SK-N-SH treated with all-trans-retinoic acid at 6 μM for 48 hours (cell line): Measurements from ENCODE around the gene MTCL1.

Experiments used
- ARNTL ChIP-seq: fragments of 450-650 bp; formaldehyde crosslinking; IDR thresholded peaks from 2 replicates; pipeline ENCODE4 v1.5.0; 2020; ENCODE audit warnings: low read depth, mild to moderate bottlenecking, moderate library complexity, borderline replicate concordance
- CSDC2 ChIP-seq: fragments of 250-450 bp; sonication (Bioruptor Pico); IDR thresholded peaks from 2 replicates; pipeline ENCODE4 v1.5.0; 2020; ENCODE audit warnings: mild to moderate bottlenecking, moderate library complexity
- CSRNP3 ChIP-seq: fragments of 250-450 bp; sonication (Bioruptor Pico); IDR thresholded peaks from 2 replicates; pipeline ENCODE4 v1.5.1; 2021; ENCODE audit warnings: mild to moderate bottlenecking, moderate library complexity
- ESRRG ChIP-seq: fragments of 250-450 bp; sonication (Bioruptor Pico); IDR thresholded peaks from 2 replicates; pipeline ENCODE4 v1.6.1; 2021; ENCODE audit warnings: mild to moderate bottlenecking
- GLIS3 ChIP-seq: fragments of 250-450 bp; sonication (Bioruptor Pico); IDR thresholded peaks from 2 replicates; pipeline ENCODE4 v1.5.0; 2020; ENCODE audit warnings: mild to moderate bottlenecking, moderate library complexity
- ISL1 ChIP-seq: fragments of 250-450 bp; sonication (Bioruptor Pico); IDR thresholded peaks from 2 replicates; pipeline ENCODE4 v2.1.2; 2022; ENCODE audit warnings: mild to moderate bottlenecking, moderate library complexity
- PATZ1 ChIP-seq: fragments of 250-450 bp; sonication (Bioruptor Pico); IDR thresholded peaks from 2 replicates; pipeline ENCODE4 v1.8.0; 2020; ENCODE audit warnings: mild to moderate bottlenecking, moderate library complexity, borderline replicate concordance
- RARB ChIP-seq: fragments of 250-450 bp; sonication (Bioruptor Pico); IDR thresholded peaks from 2 replicates; pipeline ENCODE4 v1.8.0; 2021; ENCODE audit warnings: mild to moderate bottlenecking, moderate library complexity
- TCF4 ChIP-seq: fragments of 250-450 bp; sonication (Bioruptor Pico); IDR thresholded peaks from 2 replicates; pipeline ENCODE4 v1.8.0; 2021; ENCODE audit warnings: mild to moderate bottlenecking, moderate library complexity, borderline replicate concordance
- ZFP30 ChIP-seq: fragments of 450-650 bp; formaldehyde crosslinking; IDR thresholded peaks from 2 replicates; pipeline ENCODE4 v1.5.0; 2022; ENCODE audit warnings: mild to moderate bottlenecking, moderate library complexity
- ZNF565 ChIP-seq: fragments of 450-650 bp; formaldehyde crosslinking; conservative IDR thresholded peaks from 2 replicates; pipeline ENCODE4 v1.5.0; 2020; ENCODE audit warnings: low read depth, mild to moderate bottlenecking, moderate library complexity
- ZNF70 ChIP-seq: fragments of 450-650 bp; formaldehyde crosslinking; IDR thresholded peaks from 2 replicates; pipeline ENCODE4 v1.5.0; 2020; ENCODE audit warnings: mild to moderate bottlenecking, moderate library complexity
- ZNF8 ChIP-seq: fragments of 450-650 bp; formaldehyde crosslinking; IDR thresholded peaks from 2 replicates; pipeline ENCODE4 v1.5.0; 2020; ENCODE audit warnings: mild to moderate bottlenecking, moderate library complexity

GRCh38 chr18:8742387-8743361, 37.3 kb downstream of the MTCL1 start:
- TF ChIP-seq ZNF8 (CRISPR knock-in tag) (no peak), PATZ1 (CRISPR knock-in tag) (no peak), CSDC2 (no peak), ZNF565 (CRISPR knock-in tag) (no peak), RARB (CRISPR knock-in tag) (no peak), CSRNP3 (CRISPR knock-in tag) (no peak), ESRRG (CRISPR knock-in tag) (no peak), ISL1 (CRISPR knock-in tag) (no peak), ARNTL (no peak), ZNF70 (CRISPR knock-in tag) (no peak), GLIS3 (CRISPR knock-in tag) (no peak), TCF4 (CRISPR knock-in tag) (no peak), ZFP30 (no peak)
